ENCODE results near the gene GNPNAT1.
"Not testable (repeated sequence)": the region's sequence is repeated elsewhere in the genome, so short reads cannot be mapped to it uniquely, and the experiment has no call there.

The GNPNAT1 gene

DNA sequence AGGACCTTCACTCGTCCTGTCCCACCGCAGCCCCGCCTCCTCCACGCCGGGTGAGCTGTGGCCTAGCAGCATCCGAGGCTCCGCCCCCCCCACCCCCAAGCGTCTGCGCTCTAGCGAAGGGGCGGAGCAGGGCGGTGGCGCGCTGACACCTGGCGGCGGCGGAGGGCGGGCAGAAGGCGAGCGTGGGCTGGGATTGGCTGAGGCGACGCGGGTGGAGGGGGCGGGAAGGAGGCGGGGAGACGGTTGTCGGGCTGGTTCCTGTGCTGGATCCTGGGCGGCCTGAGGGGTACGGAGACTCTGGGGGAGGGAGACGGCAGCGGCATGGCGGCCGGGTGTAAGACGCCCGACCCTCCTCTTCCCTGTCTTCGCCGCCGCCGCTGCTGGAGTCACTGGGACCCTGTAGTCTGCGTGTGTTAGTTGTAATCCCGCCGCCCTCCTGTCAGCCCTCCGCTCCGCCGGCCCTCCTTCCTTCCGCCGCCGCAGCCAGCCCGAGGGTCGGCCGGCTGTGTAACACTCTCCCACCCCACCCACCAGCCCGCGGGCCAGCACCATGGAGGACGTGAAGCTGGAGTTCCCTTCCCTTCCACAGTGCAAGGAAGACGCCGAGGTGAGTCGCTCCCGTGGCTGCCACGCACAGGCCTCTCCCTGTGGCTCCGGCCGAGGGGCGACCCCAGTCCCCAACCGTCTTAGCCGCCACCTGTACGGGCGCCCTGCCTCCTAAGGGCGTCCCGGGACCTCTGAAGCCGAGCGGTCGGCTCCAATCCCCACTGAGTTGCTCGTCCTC lies 61.3 kb downstream of the GNPNAT1 start, which contains the start of gene STYX:
STYX (plus strand) TSS at position 242 of the 784 bp plus-strand sequence; CDS start at position 551, 309 bp downstream.
- DNase-seq (ENCODE audit: low read depth in 3 of 3, low spot score in 1 of 3) = peak; percentile 93 to 98 (median 96)

DNA sequence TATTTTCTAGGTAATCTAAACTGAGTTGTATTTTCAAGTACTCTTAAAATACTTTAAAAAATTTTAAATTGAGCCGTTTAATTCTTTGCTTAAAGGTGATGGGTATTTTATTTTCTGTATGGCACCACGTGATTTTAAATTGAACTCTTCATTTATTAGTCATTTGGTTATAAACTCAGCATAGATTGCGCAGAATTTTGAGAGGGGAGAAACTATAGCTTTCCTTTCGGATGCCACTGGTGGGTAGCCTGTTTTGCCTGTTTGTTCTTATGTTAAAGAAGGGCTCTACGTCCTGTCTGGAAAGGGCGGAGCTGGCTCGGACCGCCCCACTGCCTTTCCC lies 61.9 kb downstream of the GNPNAT1 start:
- no peak for DNase-seq (ENCODE audit: low read depth in 3 of 3, low spot score in 1 of 3)

DNA sequence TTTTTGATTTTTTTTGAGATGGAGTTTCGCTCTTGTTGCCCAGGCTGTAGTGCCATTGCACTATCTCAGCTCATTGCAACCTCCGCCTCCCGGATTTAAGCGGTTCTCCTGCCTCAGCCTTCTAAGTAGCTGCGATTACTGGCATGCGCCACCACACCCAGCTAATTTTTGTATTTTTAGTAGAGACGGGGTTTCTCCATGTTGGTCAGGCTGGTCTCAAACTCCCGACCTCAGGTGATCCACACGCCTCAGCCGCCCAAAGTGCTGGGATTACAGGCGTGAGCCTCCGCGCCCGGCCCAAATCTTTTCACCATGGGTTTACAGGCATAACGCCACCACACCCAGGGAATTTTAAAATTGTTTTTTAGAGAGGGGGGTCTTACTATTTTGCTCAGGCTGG lies 62.4 kb downstream of the GNPNAT1 start:
- DNase-seq (ENCODE audit: low read depth in 3 of 3, low spot score in 1 of 3) = not testable (repeated sequence)

DNA sequence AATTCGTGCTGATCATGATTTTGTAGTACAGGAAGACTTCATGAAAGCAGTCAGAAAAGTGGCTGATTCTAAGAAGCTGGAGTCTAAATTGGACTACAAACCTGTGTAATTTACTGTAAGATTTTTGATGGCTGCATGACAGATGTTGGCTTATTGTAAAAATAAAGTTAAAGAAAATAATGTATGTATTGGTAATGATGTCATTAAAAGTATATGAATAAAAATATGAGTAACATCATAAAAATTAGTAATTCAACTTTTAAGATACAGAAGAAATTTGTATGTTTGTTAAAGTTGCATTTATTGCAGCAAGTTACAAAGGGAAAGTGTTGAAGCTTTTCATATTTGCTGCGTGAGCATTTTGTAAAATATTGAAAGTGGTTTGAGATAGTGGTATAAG lies 63.9 kb downstream of the GNPNAT1 start:
- not testable (repeated sequence) for DNase-seq (ENCODE audit: low read depth in 3 of 3, low spot score in 1 of 3)
